Activated naive CD4-positive, alpha-beta T cell treated with anti-CD3 and anti-CD28 coated beads, Interleukin-2, amount 50 U/mL, for 72 hours (primary cell): ENCODE measurements around the gene REPS2. TPM values are rescaled to one million over a fixed set of nuclear protein-coding genes. Genes with fewer than 3 reads are reported as not detected.

ENCODE experiments used
- ATAC-seq, 2 donors: fragments of 150-1000 bp; cut with Tn5 transposase; 2 replicates each; pipeline ENCODE4 v1.10.0; 2021; ENCODE audit warnings: mild to moderate bottlenecking in 2 of 2, moderate library complexity in 2 of 2
- DNase-seq, 2 donors: peaks; one replicate each; pipeline ENCODE4 v3.0.0; 2021 to 2022; ENCODE audit warnings: low spot score in 2 of 2
- H3K27ac Mint-ChIP-seq, 2 donors: one replicate each; pipeline ENCODE4 v1.8.0; 2022; ENCODE audit warnings: mild to moderate bottlenecking in 2 of 2, mixed read lengths in 2 of 2
- H3K36me3 Mint-ChIP-seq, 2 donors: one replicate each; pipeline ENCODE4 v1.8.0; 2022; ENCODE audit warnings: mixed read lengths in 2 of 2
- H3K9me3 Mint-ChIP-seq, 2 donors: one replicate each; pipeline ENCODE4 v1.8.0; 2022; ENCODE audit warnings: mixed read lengths in 2 of 2
- total RNA-seq, 2 donors: library from RNA; stranded (reverse); gene quantifications; one replicate each; pipeline ENCODE4 v1.2.3, GENCODE V29; 2022

Gene REPS2
- total RNA-seq, 2 donors from 2014 or later = 0.02 TPM; not detected in 1

GRCh38 chrX:17078031-17078720, 131.7 kb downstream of the REPS2 start:
- no peak for ATAC-seq
- Mint-ChIP-seq H3K27ac (peak overlapping the region in 1 of 2 donors; percentile 9), H3K9me3 (no peaks in the 10 kb centered on the region)

GRCh38 chrX:17081511-17081910, 135.1 kb downstream of the REPS2 start:
- Mint-ChIP-seq H3K36me3 (no peaks in the 10 kb centered on the region), H3K9me3 (no peaks in the 10 kb centered on the region), H3K27ac (no peak overlapping the region)
- no peak for DNase-seq
- no peak for ATAC-seq

More at GRCh38 chrX:17078031-17078720, 131.7 kb downstream of the REPS2 start:
- DNase-seq = no peak
- H3K36me3 Mint-ChIP-seq = no peaks in the 10 kb centered on the region

- no peak for ATAC-seq
- Mint-ChIP-seq H3K27ac (no peak overlapping the region), H3K36me3 (no peaks in the 10 kb centered on the region), H3K9me3 (no peaks in the 10 kb centered on the region)
- no peak for DNase-seq
Measured at GRCh38 chrX:17081968-17082367, 135.5 kb downstream of the REPS2 start.

GRCh38 chrX:17082831-17083230, 136.4 kb downstream of the REPS2 start:
- H3K9me3 Mint-ChIP-seq = no peaks in the 10 kb centered on the region
- peak in 1 of 2 donors; percentile 26 for ATAC-seq
- DNase-seq = no peak
- no peak overlapping the region for H3K27ac Mint-ChIP-seq
- no peaks in the 10 kb centered on the region for H3K36me3 Mint-ChIP-seq

- Mint-ChIP-seq H3K9me3 (no peaks in the 10 kb centered on the region), H3K36me3 (no peaks in the 10 kb centered on the region), H3K27ac (no peak overlapping the region)
- DNase-seq (no peak), ATAC-seq (no peak)
Measured at GRCh38 chrX:17086317-17086716, 139.9 kb downstream of the REPS2 start.

GRCh38 chrX:17095161-17095560, 148.7 kb downstream of the REPS2 start:
- Mint-ChIP-seq H3K36me3 (no peaks in the 10 kb centered on the region), H3K27ac (no peak overlapping the region), H3K9me3 (no peaks in the 10 kb centered on the region)
- DNase-seq (no peak), ATAC-seq (no peak)

- ATAC-seq (no peak), DNase-seq (no peak)
- Mint-ChIP-seq H3K36me3 (no peaks in the 10 kb centered on the region), H3K9me3 (no peaks in the 10 kb centered on the region), H3K27ac (no peak overlapping the region)
Measured at GRCh38 chrX:17098516-17099247, 152.2 kb downstream of the REPS2 start.

- ATAC-seq (no peak), DNase-seq (no peak)
- Mint-ChIP-seq H3K9me3 (no peaks in the 10 kb centered on the region), H3K36me3 (no peaks in the 10 kb centered on the region), H3K27ac (no peak overlapping the region)
Measured at GRCh38 chrX:17104433-17104832, 158.0 kb downstream of the REPS2 start.

GRCh38 chrX:17120816-17121215, 174.4 kb downstream of the REPS2 start:
- no peaks in the 10 kb centered on the region for H3K36me3 Mint-ChIP-seq
- ATAC-seq = no peak
- no peaks in the 10 kb centered on the region for H3K9me3 Mint-ChIP-seq
- DNase-seq = no peak
- no peak overlapping the region for H3K27ac Mint-ChIP-seq

- ATAC-seq = no peak
- Mint-ChIP-seq H3K9me3 (no peaks in the 10 kb centered on the region), H3K36me3 (no peaks in the 10 kb centered on the region), H3K27ac (no peak overlapping the region)
- DNase-seq = no peak
Measured at GRCh38 chrX:17154001-17154400, 207.5 kb downstream of the REPS2 start.

- DNase-seq (no peak), ATAC-seq (no peak)
- Mint-ChIP-seq H3K27ac (no peak overlapping the region), H3K36me3 (peaks cover 0 to 9% of the 10 kb centered on the region in 2 donors), H3K9me3 (peaks cover 12 to 13% of the 10 kb centered on the region in 2 donors)
Measured at GRCh38 chrX:17160975-17161374, 214.5 kb downstream of the REPS2 start.

- H3K36me3 Mint-ChIP-seq = peaks cover 0 to 9% of the 10 kb centered on the region in 2 donors
- ATAC-seq = no peak
- H3K9me3 Mint-ChIP-seq = peaks cover 12 to 13% of the 10 kb centered on the region in 2 donors
Measured at GRCh38 chrX:17161991-17162390, 215.5 kb downstream of the REPS2 start.

GRCh38 chrX:17164079-17164478, 217.6 kb downstream of the REPS2 start:
- peaks cover 0 to 9% of the 10 kb centered on the region in 2 donors for H3K36me3 Mint-ChIP-seq
- peaks cover 12 to 13% of the 10 kb centered on the region in 2 donors for H3K9me3 Mint-ChIP-seq
- DNase-seq (no peak), ATAC-seq (no peak)
- no peak overlapping the region for H3K27ac Mint-ChIP-seq

More at GRCh38 chrX:17161991-17162390, 215.5 kb downstream of the REPS2 start:
- no peak for DNase-seq
- no peak overlapping the region for H3K27ac Mint-ChIP-seq

GRCh38 chrX:17164941-17165340, 218.5 kb downstream of the REPS2 start:
- Mint-ChIP-seq H3K9me3 (peaks cover 12 to 13% of the 10 kb centered on the region in 2 donors), H3K36me3 (peaks cover 0 to 9% of the 10 kb centered on the region in 2 donors), H3K27ac (no peak overlapping the region)
- no peak for DNase-seq
- ATAC-seq = no peak

GRCh38 chrX:17167915-17168314, 221.5 kb downstream of the REPS2 start:
- H3K9me3 Mint-ChIP-seq = peaks cover 3% of the 10 kb centered on the region in 2 donors
- H3K27ac Mint-ChIP-seq = no peak overlapping the region
- DNase-seq (no peak), ATAC-seq (no peak)
- H3K36me3 Mint-ChIP-seq = no peaks in the 10 kb centered on the region

GRCh38 chrX:17170973-17171372, 224.5 kb downstream of the REPS2 start:
- no peak for DNase-seq
- ATAC-seq = no peak
- no peak overlapping the region for H3K27ac Mint-ChIP-seq
- H3K9me3 Mint-ChIP-seq = no peaks in the 10 kb centered on the region
- H3K36me3 Mint-ChIP-seq = no peaks in the 10 kb centered on the region

GRCh38 chrX:17174671-17175070, 228.2 kb downstream of the REPS2 start:
- Mint-ChIP-seq H3K27ac (no peak overlapping the region), H3K9me3 (no peaks in the 10 kb centered on the region), H3K36me3 (no peaks in the 10 kb centered on the region)
- ATAC-seq (no peak), DNase-seq (no peak)

GRCh38 chrX:17182317-17182716, 235.9 kb downstream of the REPS2 start:
- Mint-ChIP-seq H3K36me3 (no peaks in the 10 kb centered on the region), H3K9me3 (no peaks in the 10 kb centered on the region), H3K27ac (no peak overlapping the region)
- ATAC-seq (no peak), DNase-seq (no peak)
